Measurements from ENCODE around the gene PANK1.

PANK1 gene

DNA sequence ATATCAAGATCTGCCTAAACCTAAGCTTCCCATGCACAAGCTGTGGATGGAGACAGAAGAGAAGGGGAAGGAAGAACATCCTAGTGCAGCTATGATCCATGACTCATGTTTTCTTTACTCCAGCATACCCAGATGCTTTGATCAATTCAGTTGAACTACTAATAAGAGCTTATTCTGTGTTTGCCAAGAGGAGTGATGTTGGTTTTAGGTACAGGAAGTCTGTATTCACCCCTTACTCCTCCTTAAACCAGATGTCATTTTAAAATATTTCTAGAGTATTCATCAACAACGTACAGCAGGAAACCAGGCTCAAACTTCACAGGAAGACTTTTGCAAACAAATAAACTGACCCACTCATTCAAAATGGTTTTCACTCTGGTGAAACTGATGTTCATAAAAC lies 29.2 kb downstream of the PANK1 start:
- no peak for DNase-seq (ENCODE audit: low read depth)

DNA sequence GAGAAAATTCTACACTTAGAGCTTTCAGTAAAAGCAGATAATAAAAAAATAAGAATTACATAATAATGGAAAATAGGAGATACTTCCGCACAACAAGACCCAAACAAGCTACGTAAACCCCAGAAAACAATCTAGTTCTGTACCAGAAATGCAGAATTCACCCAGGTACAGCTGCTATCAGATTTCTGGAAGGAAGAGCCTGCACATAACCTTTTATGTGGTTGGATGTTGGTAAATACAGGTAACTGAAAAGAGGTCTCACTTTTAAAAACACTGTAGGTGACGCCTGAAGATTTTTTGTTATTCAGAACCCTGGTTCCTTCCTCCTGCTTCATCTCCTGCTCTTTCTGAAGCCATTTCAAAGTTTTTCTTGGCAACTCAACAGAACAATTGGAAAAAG lies 29.9 kb downstream of the PANK1 start:
- no peak for DNase-seq (ENCODE audit: low read depth)

- DNase-seq (ENCODE audit: low read depth) = no peak
Measured at GRCh38 chr10:89613582-89613981, 31.5 kb downstream of the PANK1 start.

GRCh38 chr10:89611282-89611681 lies 33.8 kb downstream of the PANK1 start:
- DNase-seq (ENCODE audit: low read depth) = no peak

- DNase-seq (ENCODE audit: low read depth) = no peak
Measured at GRCh38 chr10:89609833-89610346, 35.2 kb downstream of the PANK1 start.

DNA sequence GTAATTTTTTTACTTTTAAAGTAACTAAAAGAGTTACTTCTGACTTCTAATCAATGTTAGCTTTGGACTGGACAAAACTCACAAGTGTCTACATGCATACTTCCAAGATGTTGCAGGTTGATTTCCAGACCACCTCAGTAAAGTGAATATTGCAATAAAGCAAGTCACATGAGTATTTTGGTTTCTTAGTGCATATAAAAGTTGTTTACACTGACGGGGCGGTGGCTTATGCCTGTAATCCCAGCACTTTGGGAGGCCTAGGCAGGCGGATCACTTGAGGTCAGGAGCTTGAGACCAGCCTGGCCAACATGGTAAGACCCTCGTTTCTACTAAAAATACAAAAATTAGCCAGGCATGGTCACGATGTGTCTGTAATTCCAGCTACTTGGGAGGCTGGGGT lies 40.8 kb downstream of the PANK1 start:
- no peak for DNase-seq (ENCODE audit: low read depth)

DNA sequence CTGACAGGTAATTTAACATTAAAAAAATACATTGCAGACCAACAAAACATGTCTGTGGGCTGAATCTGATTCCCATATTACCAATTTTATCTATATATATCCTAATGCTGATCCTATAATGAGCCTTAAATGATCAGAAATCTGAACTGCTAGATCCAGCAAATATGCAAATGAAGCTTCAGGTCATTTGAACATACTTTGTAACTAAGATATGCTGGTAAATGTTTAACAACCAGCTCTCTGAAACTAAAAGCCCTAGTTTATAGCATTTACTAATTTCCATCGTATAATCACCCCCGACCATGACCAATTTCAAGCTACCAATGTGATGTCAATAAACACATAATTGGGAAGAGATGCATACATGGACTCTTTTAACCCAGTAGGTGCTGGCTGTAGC lies 42.1 kb downstream of the PANK1 start:
- no peak for DNase-seq (ENCODE audit: low read depth)

GRCh38 chr10:89601728-89602361 lies 43.2 kb downstream of the PANK1 start:
- DNase-seq (ENCODE audit: low read depth) = no peak

GRCh38 chr10:89600041-89600440 lies 45.0 kb downstream of the PANK1 start:
- no peak for DNase-seq (ENCODE audit: low read depth)

DNA sequence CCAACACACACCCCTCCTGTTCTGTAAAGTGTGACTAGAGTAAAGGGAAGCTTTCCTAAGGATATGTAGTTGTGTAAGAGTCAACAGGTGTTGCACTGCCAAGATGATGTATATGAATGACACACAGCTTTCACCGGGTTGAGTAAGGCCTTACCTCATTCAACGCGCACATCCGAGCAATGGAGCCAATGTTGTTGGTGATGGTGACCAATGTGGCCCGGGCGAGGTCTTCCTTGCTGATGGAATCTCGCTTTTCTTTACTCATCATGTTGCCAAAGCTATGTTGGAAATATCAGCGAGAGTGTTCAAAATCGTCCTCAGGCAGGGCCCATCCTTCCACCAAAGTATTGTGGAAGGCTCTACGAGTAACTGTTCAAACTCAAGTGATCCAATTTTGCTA lies 52.0 kb downstream of the PANK1 start:
- DNase-seq (ENCODE audit: low read depth) = no peak

GRCh38 chr10:89592539-89592938 lies 52.5 kb downstream of the PANK1 start:
- DNase-seq (ENCODE audit: low read depth) = no peak

- DNase-seq (ENCODE audit: low read depth) = no peak
Measured at GRCh38 chr10:89591796-89592271, 53.2 kb downstream of the PANK1 start.

- DNase-seq (ENCODE audit: low read depth) = no peak
Measured at GRCh38 chr10:89591111-89591795, 53.8 kb downstream of the PANK1 start.

DNA sequence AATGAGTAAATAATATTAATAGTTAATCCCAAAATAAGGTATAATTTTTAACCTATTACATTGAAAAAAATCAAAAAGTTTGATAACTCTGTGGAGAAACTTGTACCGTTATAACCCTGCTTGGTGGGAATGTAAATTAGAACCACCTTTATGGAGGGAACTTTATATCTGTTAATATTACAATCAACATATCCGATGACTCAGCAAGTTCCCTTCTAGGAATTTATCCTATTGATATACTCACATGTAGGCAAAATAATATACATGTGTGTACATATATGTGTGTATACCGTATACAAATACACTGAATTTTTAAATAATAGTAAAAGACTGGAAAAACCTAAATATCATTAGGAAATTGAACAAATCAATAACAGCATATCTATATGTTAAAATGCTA lies 54.7 kb downstream of the PANK1 start:
- no peak for DNase-seq (ENCODE audit: low read depth)

DNA sequence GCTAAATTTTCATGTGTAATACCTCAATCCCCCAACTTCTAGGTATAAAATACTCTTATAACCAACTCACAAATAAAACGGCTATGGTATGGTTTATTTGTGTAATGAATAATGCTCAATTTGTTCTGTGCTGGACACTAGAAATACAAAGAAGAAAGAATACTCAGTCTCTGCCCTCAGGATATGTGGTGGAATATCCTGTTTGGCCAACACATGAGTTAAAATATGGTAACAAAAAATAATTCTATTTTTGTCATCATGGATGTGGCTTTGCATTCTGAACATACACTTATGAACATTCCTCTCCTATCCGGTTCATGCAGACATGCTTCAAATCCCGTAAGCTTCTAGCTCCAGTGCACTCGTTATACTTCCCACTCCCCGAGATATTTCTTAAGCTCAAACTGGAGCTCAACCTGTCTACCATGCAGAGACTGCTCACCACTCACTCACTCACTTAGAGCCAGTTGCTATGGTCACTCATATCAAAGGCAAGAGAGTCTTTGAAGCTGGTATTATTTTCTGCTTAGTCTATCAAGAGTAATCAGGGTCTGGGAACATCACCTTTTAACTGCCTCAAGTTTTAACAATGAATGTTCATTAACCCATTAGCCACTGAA lies 55.8 kb downstream of the PANK1 start:
- no peak for DNase-seq (ENCODE audit: low read depth)

DNA sequence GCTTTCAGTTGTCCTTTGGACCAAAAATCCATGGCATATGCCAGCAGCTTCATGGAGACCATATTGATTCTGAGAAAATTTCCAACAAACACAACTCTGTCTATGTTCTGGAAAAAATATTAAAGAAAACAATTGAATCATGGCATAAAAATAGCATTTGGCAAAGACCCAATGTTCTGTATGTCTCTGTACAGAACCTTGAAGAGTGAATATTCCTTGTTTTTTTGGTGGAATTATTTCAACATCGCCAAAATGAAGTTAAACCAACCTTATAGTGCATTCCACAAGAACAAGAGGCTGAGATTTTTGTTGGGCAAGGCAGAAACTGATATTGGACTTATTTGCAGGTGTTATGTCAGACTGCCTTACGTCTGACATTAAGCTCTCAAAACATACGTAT lies 56.4 kb downstream of the PANK1 start:
- DNase-seq (ENCODE audit: low read depth) = no peak

DNA sequence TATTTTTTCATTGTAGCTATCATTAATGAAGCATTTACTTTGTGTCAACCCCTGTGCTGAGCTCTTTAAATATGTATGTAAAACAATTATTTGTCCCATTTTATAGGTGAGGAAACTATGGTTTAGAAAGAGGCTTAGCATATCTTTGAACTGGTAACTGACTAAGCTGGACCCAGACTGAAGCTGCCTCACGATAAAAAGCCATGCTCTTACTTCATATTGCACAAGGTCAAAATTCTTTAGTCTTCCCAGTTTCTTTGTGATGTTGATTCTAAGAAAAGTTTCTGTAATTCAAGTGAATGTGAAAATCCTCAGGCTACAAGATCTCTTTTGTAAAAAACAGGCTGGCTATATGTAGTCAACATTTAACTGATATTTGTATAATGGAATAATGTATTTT lies 63.0 kb downstream of the PANK1 start:
- no peak for DNase-seq (ENCODE audit: low read depth)

DNA sequence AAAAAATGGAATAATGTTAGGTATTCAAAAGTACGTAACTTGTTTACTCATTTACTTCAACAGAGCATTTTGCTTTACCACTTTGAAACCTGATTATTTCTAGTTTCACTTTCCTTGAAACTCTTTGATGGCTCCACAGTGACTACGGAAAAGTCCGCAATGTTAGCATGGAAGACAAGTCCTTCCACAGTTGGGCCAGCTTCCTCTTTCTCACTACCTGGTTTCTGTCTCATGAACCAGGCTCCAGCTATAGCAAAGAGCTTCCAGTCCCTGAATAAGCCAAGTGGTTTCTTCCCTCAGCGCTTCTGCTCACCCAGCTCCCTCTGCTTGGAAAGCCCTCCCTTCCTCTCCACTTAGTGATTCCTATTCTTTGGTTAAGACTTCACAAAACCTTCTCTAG lies 64.8 kb downstream of the PANK1 start:
- no peak for DNase-seq (ENCODE audit: low read depth)

DNA sequence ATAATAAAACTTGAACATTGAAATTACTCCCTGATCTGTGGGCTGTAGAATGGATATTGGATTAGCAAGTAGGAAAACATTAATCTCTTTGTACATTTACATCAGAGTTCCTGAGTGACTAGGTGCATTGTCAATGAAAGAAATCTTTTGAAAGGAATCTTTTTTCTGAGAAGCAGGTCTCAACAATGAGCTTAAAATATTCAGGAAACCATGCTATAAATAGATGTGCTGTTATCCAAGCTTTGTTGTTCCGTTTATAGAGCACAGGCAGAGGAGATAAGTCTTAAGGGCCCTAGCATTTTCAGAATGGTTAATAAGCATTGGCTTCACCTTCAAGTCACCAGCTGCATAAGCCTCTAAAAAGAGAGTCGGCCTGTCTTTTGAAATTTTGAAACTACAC lies 68.3 kb downstream of the PANK1 start:
- DNase-seq (ENCODE audit: low read depth) = no peak

DNA sequence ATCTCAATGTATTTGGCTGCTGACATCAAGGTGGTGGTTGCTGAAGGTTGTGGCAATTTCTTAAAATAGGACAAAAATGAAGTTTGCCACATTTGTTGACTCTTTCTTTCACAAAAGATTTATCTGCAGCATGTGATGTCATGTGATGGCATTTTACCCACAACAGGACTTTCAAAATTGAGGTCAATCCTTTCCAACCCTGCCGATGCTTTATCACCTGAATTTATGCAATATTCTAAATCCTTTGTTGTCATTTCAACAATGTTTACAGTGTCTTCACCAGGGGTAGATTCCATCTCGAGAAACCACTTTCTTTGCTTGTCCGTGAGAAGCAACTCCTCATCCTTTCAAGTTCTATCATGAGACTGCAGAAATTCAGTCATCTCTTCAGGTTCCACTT lies 69.0 kb downstream of the PANK1 start:
- DNase-seq (ENCODE audit: low read depth) = no peak

GRCh38 chr10:89575031-89575430 lies 70.0 kb downstream of the PANK1 start:
- DNase-seq (ENCODE audit: low read depth) = no peak

DNA sequence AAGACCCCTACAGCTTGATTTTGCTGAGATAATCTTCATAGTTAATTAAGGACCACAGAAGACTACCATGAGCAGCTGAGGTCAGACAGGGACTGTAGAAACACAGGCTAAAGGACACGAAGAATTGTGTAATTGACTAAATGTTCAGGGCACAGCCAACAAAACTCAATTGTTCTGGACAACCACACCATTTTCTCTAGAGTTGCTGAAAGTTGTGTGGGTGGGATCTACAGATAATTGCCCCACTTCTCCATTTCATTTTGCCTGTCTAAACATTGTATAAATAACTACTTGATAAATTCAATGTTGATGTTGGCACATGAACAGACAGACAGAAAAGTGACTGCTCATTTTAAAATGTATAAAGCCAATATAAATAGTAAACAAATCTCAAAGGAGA lies 70.7 kb downstream of the PANK1 start:
- DNase-seq (ENCODE audit: low read depth) = no peak

DNA sequence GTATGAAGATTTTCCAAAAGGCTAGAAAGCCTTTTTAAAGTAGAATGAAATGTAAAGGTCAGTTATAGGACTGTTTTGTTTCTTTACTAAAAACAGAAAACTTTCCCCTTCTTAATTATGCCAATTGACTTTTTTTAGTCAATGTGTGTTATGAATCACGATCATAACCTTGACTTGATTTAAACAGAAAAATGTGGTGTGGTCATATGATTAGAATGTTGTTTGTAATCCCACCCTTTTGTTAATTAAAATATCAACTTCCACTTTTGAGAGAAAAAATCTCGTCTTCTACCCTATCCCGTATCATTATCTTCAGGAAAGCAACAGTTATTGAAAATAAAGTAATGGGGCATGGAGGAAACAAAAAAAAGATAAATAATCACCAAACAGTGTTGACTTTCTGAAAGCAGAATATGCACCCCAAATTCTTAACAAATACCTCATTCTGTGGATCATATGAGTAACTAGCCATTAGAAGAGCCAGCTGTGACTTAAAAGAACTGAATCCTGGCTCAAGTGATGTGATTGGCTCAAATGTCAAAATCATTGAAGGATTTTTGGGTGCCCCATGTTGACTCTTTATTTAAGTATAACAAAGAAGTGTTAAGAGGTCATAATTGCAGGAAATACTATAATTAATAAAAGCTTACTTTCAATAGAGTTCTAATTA lies 77.3 kb downstream of the PANK1 start:
- no peak for DNase-seq (ENCODE audit: low read depth)
